ENCODE measurements around the gene RPL10. TPM values are rescaled to one million over a fixed set of nuclear protein-coding genes. Genes with fewer than 3 reads are reported as not detected.
A peak's percentile ranks its signal among the peaks of the same experiment; 100 is the strongest.

RPL10 gene
- total RNA-seq, 1 donor = 3,230 TPM

GRCh38 chrX:154371017-154371788 lies 27.0 kb upstream of the RPL10 start:
- H3K4me3 ChIP-seq (ENCODE audit: low read depth, low read length) = peak overlapping the region; percentile 92
- DNase-seq (ENCODE audit: low read depth) = peak; percentile 91
- TF ChIP-seq CTCF (IDR thresholded peaks at IDR 0.05; ENCODE audit: insufficient read depth, low read length) = no peak

GRCh38 chrX:154371789-154372300 lies 26.3 kb upstream of the RPL10 start:
- no peak for TF ChIP-seq CTCF (IDR thresholded peaks at IDR 0.05; ENCODE audit: insufficient read depth, low read length)
- H3K4me3 ChIP-seq (ENCODE audit: low read depth, low read length) = peak overlapping the region; percentile 66
- no peak for DNase-seq (ENCODE audit: low read depth)

GRCh38 chrX:154372612-154373022 lies 25.6 kb upstream of the RPL10 start:
- TF ChIP-seq CTCF (IDR thresholded peaks at IDR 0.05; ENCODE audit: insufficient read depth, low read length) = no peak
- peak overlapping the region; percentile 66 for H3K4me3 ChIP-seq (ENCODE audit: low read depth, low read length)
- no peak for DNase-seq (ENCODE audit: low read depth)

- DNase-seq (ENCODE audit: low read depth) = peak; percentile 80
- H3K4me3 ChIP-seq (ENCODE audit: low read depth, low read length) = peak overlapping the region; percentile 65
- TF ChIP-seq CTCF (IDR thresholded peaks at IDR 0.05; ENCODE audit: insufficient read depth, low read length) = peak; percentile 40
These were observed 24.6 kb upstream of the RPL10 start for GRCh38 chrX:154373340-154374306.

- peak within 1 kb of the TSS; percentile 65 for H3K4me3 ChIP-seq (ENCODE audit: low read depth, low read length)
- no peak for TF ChIP-seq CTCF (IDR thresholded peaks at IDR 0.05; ENCODE audit: insufficient read depth, low read length)
- DNase-seq (ENCODE audit: low read depth) = no peak
These were observed 23.6 kb upstream of the RPL10 start, which contains the start of gene FLNA for GRCh38 chrX:154374313-154375155. Gene FLNA, minus strand, starts transcription at chrX:154374634. Its CDS starts 3,389 bp downstream, at chrX:154371245.

- H3K4me3 ChIP-seq (ENCODE audit: low read depth, low read length) = no peak overlapping the region
- no peak for DNase-seq (ENCODE audit: low read depth)
- no peak for TF ChIP-seq CTCF (IDR thresholded peaks at IDR 0.05; ENCODE audit: insufficient read depth, low read length)
These were observed 23.0 kb upstream of the RPL10 start for GRCh38 chrX:154375156-154375504.
